HG02678 (cell line): Measurements from ENCODE around the gene DHRS11.

ENCODE experiments used
- ATAC-seq: cut with Tn5 transposase; IDR thresholded peaks from one replicate; pipeline ENCODE4 v1.9.1; 2021; ENCODE audit warnings: mild to moderate bottlenecking, moderate library complexity; ENCODE audit not compliant: unreplicated experiment

DHRS11 gene

DNA sequence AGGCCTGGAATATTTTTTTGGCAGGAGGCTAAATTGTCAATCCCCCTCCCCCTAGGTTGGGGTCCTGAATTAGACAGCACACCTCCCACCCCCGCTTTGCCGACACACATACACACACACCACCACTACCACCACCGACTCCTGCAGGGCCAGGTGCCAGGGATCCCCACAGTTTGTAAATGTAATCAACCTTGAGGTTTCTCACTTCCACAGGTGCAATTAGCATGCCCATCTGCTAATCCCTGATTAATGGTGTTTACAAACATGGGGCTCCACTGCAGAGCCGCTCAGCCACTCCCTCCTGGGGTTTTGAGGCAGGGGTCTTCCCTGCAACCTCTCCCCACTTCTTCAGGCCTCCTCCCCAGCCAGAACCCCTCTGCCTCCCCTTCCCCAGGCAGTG is 21.5 kb downstream of the DHRS11 start:
- ATAC-seq: no peak

- ATAC-seq: no peak
These were observed 22.4 kb downstream of the DHRS11 start for GRCh38 chr17:36614081-36614480.

DNA sequence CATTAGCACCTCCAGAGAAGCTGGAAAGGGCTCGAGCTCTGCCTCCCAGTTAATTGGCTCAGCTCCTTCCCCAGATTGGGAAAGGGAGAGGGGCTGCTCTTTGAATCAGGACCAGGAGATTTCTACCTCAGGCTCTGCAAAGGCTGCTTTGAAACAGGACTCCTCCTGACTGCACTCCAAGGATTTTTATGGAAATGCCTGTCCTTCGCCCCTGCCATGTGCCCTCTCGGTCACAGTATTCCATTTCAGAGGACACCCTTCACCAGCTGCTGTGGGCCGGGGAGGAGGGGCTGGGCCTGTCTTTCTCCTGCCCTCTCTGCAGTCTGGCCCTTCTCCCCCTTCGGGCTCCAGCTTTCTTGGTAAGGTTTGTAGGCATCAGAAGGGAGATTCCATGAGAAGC is 23.3 kb downstream of the DHRS11 start:
- ATAC-seq: no peak

GRCh38 chr17:36616061-36617029 is 24.7 kb downstream of the DHRS11 start:
- ATAC-seq: no peak

DNA sequence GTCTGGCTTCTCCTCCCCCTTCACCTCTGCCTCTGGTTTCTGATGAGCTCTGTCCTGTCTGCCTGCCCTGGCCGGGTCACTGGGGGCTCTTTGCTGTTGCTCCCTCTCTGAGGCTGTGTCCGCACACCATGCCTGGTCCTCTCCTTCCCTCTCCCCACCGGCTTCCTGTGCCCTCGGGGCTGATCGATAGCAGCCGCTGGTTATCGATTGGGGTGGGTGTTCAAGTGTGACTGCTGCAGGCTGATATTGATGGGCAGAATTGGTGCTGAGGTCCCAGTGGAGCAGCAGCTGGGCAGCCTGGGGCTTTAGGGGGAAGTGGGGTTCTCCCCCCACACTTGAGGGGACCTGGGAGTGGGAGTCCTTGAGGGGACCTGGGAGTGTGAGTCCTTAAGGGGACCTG is 26.1 kb downstream of the DHRS11 start:
- no peak for ATAC-seq

- no peak for ATAC-seq
These were observed 31.6 kb downstream of the DHRS11 start for GRCh38 chr17:36623281-36623680.

DNA sequence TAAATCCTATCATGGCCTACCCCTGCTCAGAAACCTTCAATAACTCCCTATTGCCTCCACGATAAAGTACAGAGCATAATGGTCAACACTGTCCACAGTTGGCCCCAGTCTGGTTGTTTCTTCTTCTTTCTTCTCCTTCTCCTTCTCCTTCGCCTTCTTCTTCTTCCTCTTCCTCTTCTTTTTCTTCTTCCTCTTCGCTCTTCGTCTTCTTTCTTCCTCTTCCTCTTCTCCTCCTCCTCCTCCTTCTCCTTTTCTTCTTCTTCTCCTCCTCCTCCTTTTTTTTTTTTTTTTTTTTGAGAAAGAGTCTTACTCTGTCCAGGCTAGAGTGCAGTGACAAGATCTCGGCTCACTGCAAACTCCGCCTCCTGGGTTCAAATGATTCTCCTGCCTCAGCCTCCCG is 33.5 kb downstream of the DHRS11 start:
- ATAC-seq: no peak

DNA sequence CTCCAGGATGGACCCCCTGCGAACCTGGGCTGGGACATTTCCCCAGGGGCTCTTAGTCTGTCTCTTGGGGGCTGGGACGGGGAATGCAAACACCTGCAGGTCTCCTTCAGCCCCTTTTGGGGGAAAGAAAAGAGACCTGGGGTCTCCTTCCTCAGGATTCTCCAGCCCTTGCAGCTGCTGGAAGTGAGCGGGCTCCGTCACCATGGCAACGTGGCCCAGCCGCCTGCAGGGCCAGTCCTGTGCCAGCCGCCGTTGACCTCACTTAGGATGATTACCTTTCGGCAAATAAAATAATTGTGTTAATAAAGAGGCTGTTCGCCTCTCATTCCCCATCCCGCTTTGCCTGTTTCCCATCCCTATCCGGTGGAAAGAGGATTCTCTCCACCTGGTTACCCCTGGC is 35.4 kb downstream of the DHRS11 start:
- no peak for ATAC-seq

DNA sequence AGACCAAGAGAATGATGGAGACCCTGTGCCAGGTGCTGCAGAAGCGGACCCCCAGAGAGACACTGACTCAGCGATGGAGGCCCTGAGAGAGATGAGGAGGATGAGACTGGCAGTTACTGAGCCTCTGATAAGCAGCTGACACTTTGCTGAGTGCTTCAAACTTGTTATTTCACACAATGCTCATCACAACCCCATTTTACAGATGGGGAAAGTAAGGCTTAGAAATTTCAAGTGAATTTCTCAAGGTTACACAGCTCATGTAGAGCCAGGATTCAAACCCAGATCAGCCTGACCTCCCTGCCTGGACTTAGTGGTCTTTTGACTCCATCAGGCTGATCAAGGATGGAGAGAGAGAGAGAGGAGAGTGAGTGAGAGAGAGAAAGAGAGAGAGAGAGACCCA is 36.9 kb downstream of the DHRS11 start:
- no peak for ATAC-seq

DNA sequence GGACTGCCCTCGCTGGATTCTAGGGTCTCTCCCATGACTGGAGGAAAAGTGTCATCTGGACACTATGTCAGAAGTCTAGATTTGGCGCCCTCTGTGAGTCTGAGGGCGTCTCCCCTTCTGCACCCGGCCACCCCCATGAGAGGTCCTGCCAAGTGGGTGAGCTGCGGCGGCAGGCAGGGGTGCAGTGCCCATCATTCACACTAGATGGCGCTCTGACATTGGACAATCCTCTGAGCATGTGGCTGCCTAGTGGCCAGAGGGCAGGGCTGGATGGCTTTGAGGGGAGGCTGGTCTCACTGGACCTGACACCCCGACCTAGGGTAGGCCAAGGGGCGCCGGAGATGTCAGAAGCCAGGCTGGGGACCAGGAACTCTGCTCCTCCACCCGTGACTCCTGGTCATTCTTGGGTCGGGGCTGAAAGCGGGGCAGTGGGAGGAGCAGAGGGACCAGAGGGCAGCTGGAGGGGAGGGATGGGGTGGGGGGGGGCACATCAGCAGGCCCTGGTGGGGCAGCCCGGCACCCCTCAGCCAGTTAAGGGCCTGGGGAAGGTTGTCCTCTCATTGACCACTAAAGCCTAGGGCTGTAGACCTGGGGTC is 37.7 kb downstream of the DHRS11 start:
- no peak for ATAC-seq

GRCh38 chr17:36629970-36630502 is 38.4 kb downstream of the DHRS11 start:
- no peak for ATAC-seq

DNA sequence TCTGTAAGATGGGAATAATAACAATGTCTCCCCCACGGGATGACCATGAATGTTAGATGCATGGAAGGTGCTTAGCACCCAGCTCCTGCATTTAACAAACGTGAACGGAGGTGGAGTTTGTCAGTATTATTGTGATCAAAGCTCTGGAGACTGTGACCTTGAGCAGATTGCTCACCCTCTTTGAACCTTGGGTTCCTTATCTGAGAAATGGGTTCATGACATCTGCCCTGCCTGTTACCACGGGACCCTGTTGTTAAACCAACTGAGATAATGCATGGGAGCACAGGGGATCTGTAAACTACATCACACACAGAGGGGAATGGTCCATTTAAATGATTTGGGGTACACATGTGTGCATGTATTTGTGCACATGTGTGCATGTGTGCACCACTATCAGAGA is 39.3 kb downstream of the DHRS11 start:
- no peak for ATAC-seq

DNA sequence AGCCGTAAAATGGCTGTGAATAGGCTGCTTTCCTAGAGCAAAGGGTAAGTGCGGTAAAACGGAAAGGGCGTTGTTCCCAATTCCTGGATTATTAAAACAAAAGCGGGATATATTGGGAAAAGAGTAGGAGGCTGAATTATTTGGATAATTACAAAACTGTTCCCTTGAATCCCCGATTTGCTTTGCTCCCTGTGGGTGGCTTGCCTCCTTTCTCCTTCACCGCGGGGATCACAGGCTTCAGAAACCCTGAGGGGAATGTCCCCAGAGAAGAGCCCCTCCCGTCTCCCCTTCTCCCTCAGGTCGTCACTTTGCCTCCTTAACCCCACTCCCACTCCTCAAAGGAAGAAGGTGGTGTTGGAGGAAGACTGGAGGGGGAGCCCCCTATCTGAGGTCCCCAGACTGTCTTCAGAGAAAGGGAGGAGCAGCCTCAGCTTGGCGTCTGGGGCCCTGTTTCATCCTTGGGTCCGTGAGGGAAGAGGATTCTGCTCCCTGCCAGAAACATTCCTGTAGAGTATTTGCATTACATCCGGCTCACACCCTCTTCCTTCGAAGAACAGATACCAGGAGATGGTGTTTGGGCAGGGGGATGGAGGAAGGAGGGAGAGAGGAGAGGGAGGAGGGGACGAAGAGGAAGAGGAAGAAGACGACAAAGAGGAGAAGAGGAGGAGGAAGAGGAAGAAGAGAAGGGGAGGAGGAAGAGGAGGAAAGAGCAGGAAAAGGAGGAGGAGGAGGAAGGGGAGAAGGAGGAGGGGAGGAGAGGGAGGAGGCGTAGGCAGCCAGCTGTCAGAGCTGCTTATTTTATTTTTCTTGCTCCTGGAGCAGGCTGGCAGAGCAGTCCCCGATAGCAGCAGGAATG is 41.5 kb downstream of the DHRS11 start:
- no peak for ATAC-seq

GRCh38 chr17:36640346-36640745 is 48.7 kb downstream of the DHRS11 start:
- ATAC-seq: no peak

DNA sequence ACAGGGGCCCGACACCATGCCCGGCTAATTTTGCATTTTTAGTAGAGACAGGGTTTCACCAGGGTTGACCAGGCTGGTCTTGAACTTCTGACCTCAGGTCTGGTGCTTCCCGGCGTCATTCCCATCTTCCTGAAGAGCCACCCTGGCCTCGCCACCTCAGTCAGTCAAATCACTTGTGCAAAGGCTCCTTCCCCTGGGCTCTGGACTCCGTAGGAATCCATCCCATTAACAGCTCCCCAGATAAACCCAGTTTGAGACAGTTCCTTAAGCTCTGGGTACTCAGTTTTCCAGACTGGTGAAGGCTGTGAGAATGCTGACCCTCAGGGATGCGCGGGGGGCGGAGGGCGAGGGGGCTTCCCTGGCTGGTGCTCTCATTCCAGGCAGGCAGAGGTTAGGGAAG is 49.2 kb downstream of the DHRS11 start:
- no peak for ATAC-seq

- no peak for ATAC-seq
These were observed 49.7 kb downstream of the DHRS11 start for GRCh38 chr17:36641331-36641876.

DNA sequence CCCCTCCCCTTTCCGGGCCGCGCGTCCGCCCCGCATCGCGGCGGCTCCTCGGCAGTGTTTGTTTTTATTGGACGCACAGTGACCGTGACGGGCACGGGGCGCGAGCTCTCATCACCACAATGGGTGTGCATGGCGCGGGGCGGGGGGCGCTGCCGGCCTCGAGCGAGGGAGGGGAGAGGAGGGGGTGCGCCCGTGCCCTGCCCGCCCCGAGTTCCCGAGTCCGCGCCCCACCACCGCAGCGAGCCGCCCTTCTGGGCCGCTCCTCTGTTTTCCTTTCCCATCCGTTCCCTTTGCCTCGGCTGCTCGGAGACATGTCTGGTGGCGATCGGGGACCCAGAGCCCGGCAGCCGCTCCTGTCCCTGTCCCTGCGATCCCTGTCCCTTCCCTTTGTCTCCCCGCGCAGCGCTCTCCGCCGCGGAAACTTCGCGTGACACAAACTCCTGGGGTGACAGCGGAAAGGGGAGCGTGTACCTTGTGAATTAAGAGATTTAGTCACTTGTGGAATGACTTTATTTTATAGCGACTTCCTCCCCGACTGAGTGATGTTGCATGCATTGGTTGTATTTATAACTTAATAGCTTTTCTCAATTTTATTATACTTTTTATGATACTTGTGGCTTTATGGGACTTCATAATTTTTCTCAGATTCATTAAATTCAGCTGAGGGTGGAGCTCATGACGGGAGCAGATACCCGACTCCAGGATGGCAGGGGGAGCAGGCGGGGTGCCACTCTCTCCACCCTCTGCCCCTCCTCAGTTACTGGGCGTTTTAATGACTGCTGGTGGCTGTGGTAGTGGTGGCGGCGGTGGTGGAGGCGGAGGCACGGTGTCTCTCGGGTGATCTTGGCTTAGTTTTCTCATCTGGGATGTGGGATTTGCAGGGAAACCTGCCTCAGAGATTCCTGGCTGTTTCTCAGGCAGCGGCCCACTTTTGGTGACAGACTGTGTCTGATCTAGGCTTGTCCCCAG is 50.5 kb downstream of the DHRS11 start:
- ATAC-seq: no peak

GRCh38 chr17:36643086-36643685 is 51.5 kb downstream of the DHRS11 start:
- no peak for ATAC-seq

DNA sequence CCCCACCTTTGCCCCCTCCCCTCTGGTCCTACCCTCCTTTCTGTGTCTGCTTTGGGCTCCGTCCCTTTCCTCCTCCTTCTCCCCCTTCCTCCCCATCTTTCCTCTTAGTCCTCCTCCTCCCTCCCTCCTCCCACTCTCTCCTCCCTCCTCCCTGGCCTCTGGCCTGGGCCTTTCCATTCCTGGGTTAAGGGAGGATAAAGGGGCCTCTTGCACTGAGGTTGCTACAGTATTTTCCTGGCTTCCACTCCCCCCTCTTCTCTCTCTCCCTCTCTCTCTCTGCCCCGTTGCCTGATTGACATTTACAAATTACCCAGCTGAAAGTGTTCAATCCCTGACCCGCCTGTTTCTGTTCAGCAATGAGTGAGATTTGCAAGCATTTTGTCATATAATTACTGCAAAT is 53.7 kb downstream of the DHRS11 start:
- no peak for ATAC-seq
